Activated naive CD8-positive, alpha-beta T cell treated with anti-CD3 and anti-CD28 coated beads for 36 hours (primary cell): ENCODE data around the gene ANK3. TPM values are rescaled to one million over a fixed set of nuclear protein-coding genes. Genes with fewer than 3 reads are reported as not detected.

Experiments used
- DNase-seq: peaks from one replicate; pipeline ENCODE4 v3.0.0; 2021
- H3K27ac Mint-ChIP-seq: one replicate; pipeline ENCODE4 v1.8.0; 2022; ENCODE audit warnings: mild to moderate bottlenecking, moderate library complexity, mixed read lengths
- H3K27me3 Mint-ChIP-seq: one replicate; pipeline ENCODE4 v1.8.0; 2022; ENCODE audit warnings: mild to moderate bottlenecking, mixed read lengths
- H3K36me3 Mint-ChIP-seq: one replicate; pipeline ENCODE4 v1.8.0; 2021; ENCODE audit warnings: mild to moderate bottlenecking, mixed read lengths
- H3K4me1 Mint-ChIP-seq: one replicate; pipeline ENCODE4 v1.8.0; 2021; ENCODE audit warnings: mixed read lengths
- H3K4me3 Mint-ChIP-seq: one replicate; pipeline ENCODE4 v1.8.0; 2022; ENCODE audit warnings: mild to moderate bottlenecking, moderate library complexity, mixed read lengths
- H3K9me3 Mint-ChIP-seq: one replicate; pipeline ENCODE4 v1.8.0; 2022; ENCODE audit warnings: mixed read lengths
- total RNA-seq, 2 experiments: library from RNA; stranded (reverse); gene quantifications; one replicate each; pipeline ENCODE4 v1.2.3, GENCODE V29; 2021

ANK3 gene
- total RNA-seq, 2 experiments from 2014 or later: 1.3 to 1.7 TPM

DNA sequence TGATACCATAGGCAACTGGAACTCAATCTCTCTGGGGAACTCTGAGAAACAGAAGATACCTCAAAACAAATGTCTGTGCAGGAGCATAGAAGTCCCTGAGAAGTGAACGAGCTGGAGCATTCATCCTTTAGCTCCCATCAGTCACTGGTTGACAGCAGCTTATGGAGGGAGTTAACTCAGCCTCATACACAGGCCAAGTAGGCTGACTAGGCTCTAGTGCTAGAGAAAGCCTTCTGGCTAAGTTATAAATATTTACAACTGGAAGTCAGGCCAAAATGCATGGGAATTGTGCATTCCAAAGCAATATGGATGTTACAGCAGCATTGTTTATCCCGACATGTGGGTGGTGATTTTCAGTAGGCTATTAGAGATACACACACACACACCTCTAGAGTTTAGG lies 66.5 kb downstream of the ANK3 start:
- Mint-ChIP-seq H3K4me1 (no peaks in the 10 kb centered on the region), H3K4me3 (no peak overlapping the region), H3K9me3 (no peaks in the 10 kb centered on the region), H3K36me3 (no peaks in the 10 kb centered on the region), H3K27ac (no peak overlapping the region), H3K27me3 (no peaks in the 10 kb centered on the region)
- DNase-seq: no peak

GRCh38 chr10:60320666-60321065 lies 69.0 kb downstream of the ANK3 start:
- Mint-ChIP-seq H3K9me3 (no peaks in the 10 kb centered on the region), H3K4me1 (no peaks in the 10 kb centered on the region)

GRCh38 chr10:60316029-60316428 lies 73.6 kb downstream of the ANK3 start:
- Mint-ChIP-seq H3K4me3 (no peak overlapping the region), H3K27ac (no peak overlapping the region), H3K36me3 (no peaks in the 10 kb centered on the region), H3K27me3 (no peaks in the 10 kb centered on the region), H3K4me1 (no peaks in the 10 kb centered on the region), H3K9me3 (no peaks in the 10 kb centered on the region)
- no peak for DNase-seq

More at GRCh38 chr10:60320666-60321065, 69.0 kb downstream of the ANK3 start:
- Mint-ChIP-seq H3K27ac (no peak overlapping the region), H3K27me3 (no peaks in the 10 kb centered on the region), H3K36me3 (no peaks in the 10 kb centered on the region), H3K4me3 (no peak overlapping the region)
- DNase-seq: no peak

DNA sequence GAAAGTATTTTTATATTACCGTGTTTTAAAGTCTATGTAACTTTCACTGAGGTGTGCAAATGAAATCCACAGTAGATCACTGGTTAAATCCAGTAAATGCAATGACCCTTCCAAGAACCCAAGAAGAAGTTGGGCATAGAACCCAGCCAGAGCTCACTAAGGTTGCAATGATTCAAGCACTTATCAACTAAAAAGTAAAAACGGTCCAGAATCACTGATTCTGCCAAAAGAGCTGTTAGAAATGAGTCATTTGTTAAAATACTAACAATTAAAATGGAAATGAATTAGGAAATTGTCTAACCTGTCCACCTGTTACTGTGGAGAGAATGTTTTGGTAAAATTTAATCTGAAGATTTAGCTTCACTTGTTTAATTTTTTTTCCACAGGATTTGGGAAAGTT lies 74.4 kb downstream of the ANK3 start:
- no peaks in the 10 kb centered on the region for H3K36me3 Mint-ChIP-seq
- H3K27ac Mint-ChIP-seq: no peak overlapping the region

GRCh38 chr10:60314069-60314940 lies 75.4 kb downstream of the ANK3 start:
- H3K36me3 Mint-ChIP-seq: no peaks in the 10 kb centered on the region
- no peak overlapping the region for H3K4me3 Mint-ChIP-seq
- no peak overlapping the region for H3K27ac Mint-ChIP-seq
- DNase-seq: no peak
- H3K4me1 Mint-ChIP-seq: no peaks in the 10 kb centered on the region
- no peaks in the 10 kb centered on the region for H3K9me3 Mint-ChIP-seq
- H3K27me3 Mint-ChIP-seq: no peaks in the 10 kb centered on the region

More for the DNA sequence above, 74.4 kb downstream of the ANK3 start:
- Mint-ChIP-seq H3K27me3 (no peaks in the 10 kb centered on the region), H3K9me3 (no peaks in the 10 kb centered on the region), H3K4me1 (no peaks in the 10 kb centered on the region), H3K4me3 (no peak overlapping the region)
- DNase-seq: no peak

GRCh38 chr10:60313589-60313952 lies 76.1 kb downstream of the ANK3 start:
- no peaks in the 10 kb centered on the region for H3K27me3 Mint-ChIP-seq
- DNase-seq: no peak
- no peak overlapping the region for H3K27ac Mint-ChIP-seq
- no peaks in the 10 kb centered on the region for H3K4me1 Mint-ChIP-seq
- no peaks in the 10 kb centered on the region for H3K9me3 Mint-ChIP-seq
- no peaks in the 10 kb centered on the region for H3K36me3 Mint-ChIP-seq
- H3K4me3 Mint-ChIP-seq: no peak overlapping the region

GRCh38 chr10:60312818-60313588 lies 76.7 kb downstream of the ANK3 start:
- Mint-ChIP-seq H3K27ac (no peak overlapping the region), H3K4me3 (no peak overlapping the region), H3K27me3 (no peaks in the 10 kb centered on the region), H3K36me3 (no peaks in the 10 kb centered on the region), H3K9me3 (no peaks in the 10 kb centered on the region), H3K4me1 (no peaks in the 10 kb centered on the region)
- DNase-seq: no peak

GRCh38 chr10:60311821-60312220 lies 77.9 kb downstream of the ANK3 start:
- no peaks in the 10 kb centered on the region for H3K27me3 Mint-ChIP-seq
- no peak overlapping the region for H3K27ac Mint-ChIP-seq
- H3K36me3 Mint-ChIP-seq: no peaks in the 10 kb centered on the region
- no peak overlapping the region for H3K4me3 Mint-ChIP-seq
- H3K9me3 Mint-ChIP-seq: no peaks in the 10 kb centered on the region
- H3K4me1 Mint-ChIP-seq: no peaks in the 10 kb centered on the region
- DNase-seq: no peak

DNA sequence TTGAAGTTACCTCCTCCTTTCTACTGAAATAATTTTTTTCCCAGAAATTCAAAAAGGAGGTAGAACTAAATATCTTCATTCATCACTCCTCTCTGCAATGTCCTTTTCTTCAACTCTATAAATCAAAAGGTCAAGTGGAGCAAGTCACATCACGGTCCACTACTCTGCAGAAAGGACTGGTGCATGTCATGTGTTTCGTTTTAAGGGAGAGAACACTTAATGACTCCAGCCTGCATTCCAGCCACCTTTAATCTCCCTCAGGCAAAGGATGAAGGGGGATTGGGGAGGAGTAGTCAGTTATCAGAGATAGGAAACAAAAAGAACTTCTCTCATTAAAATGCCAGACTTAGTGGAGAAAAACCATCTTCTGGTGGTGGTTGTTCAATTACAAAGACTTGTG lies 78.9 kb downstream of the ANK3 start:
- Mint-ChIP-seq H3K27ac (no peak overlapping the region), H3K36me3 (no peaks in the 10 kb centered on the region), H3K9me3 (no peaks in the 10 kb centered on the region), H3K4me3 (no peak overlapping the region), H3K27me3 (no peaks in the 10 kb centered on the region), H3K4me1 (no peaks in the 10 kb centered on the region)
- DNase-seq: no peak

GRCh38 chr10:60309891-60310290 lies 79.8 kb downstream of the ANK3 start:
- H3K27me3 Mint-ChIP-seq: no peaks in the 10 kb centered on the region
- H3K9me3 Mint-ChIP-seq: no peaks in the 10 kb centered on the region
- no peak for DNase-seq
- H3K4me1 Mint-ChIP-seq: no peaks in the 10 kb centered on the region
- no peak overlapping the region for H3K27ac Mint-ChIP-seq
- H3K36me3 Mint-ChIP-seq: no peaks in the 10 kb centered on the region
- no peak overlapping the region for H3K4me3 Mint-ChIP-seq

DNA sequence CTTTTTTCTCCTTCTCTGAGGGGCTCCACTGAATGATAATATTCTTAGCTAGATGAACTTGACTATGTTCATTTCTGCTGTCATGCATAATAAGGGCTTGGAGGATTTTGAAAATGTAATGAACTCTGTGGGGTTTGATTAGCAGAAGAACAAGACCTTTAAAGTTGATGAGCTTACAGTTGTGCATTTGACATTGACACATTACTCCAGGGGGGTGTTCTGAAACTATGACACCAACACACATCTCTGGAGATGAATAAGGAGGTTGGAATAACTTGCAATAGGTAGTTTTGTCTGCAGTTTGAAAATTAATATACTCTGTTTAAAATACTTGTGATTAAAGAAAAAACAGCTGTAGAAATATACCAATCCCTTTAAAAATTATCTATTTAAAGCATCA lies 80.3 kb downstream of the ANK3 start:
- no peaks in the 10 kb centered on the region for H3K36me3 Mint-ChIP-seq
- H3K27me3 Mint-ChIP-seq: no peaks in the 10 kb centered on the region
- no peaks in the 10 kb centered on the region for H3K4me1 Mint-ChIP-seq
- H3K9me3 Mint-ChIP-seq: no peaks in the 10 kb centered on the region
- no peak for DNase-seq
- no peak overlapping the region for H3K27ac Mint-ChIP-seq
- H3K4me3 Mint-ChIP-seq: no peak overlapping the region

GRCh38 chr10:60305380-60305892 lies 84.2 kb downstream of the ANK3 start:
- Mint-ChIP-seq H3K36me3 (no peaks in the 10 kb centered on the region), H3K27ac (no peak overlapping the region), H3K4me3 (no peak overlapping the region), H3K27me3 (no peaks in the 10 kb centered on the region), H3K9me3 (no peaks in the 10 kb centered on the region), H3K4me1 (no peaks in the 10 kb centered on the region)
- no peak for DNase-seq

- no peak for DNase-seq
- H3K4me1 Mint-ChIP-seq: no peaks in the 10 kb centered on the region
- no peak overlapping the region for H3K27ac Mint-ChIP-seq
- H3K4me3 Mint-ChIP-seq: no peak overlapping the region
- no peaks in the 10 kb centered on the region for H3K9me3 Mint-ChIP-seq
- no peaks in the 10 kb centered on the region for H3K36me3 Mint-ChIP-seq
- H3K27me3 Mint-ChIP-seq: no peaks in the 10 kb centered on the region
Measured at GRCh38 chr10:60304829-60305379, 84.8 kb downstream of the ANK3 start.

DNA sequence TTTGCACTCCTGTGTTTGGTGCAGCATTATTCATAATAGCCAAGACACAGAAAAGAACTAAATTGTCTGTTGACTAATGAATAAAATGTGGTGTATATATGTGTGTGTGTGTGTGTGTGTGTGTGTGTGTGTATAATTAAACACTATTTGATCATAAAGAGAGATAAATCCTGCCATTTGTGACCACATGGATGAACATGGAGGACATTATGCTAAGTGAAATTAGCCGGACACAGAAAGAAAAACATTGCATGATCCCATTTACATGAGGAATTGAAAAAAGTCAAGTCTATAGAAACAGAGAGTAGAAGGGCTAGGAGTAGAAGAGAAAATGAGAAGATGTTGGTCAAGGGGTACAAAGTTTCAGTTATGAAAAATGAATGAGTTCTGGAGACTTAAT lies 85.9 kb downstream of the ANK3 start:
- H3K27ac Mint-ChIP-seq: no peak overlapping the region
- H3K27me3 Mint-ChIP-seq: no peaks in the 10 kb centered on the region
- no peaks in the 10 kb centered on the region for H3K4me1 Mint-ChIP-seq
- no peak for DNase-seq
- H3K36me3 Mint-ChIP-seq: no peaks in the 10 kb centered on the region
- H3K9me3 Mint-ChIP-seq: no peaks in the 10 kb centered on the region
- H3K4me3 Mint-ChIP-seq: no peak overlapping the region
